ENCODE data around the gene CACNA2D3. TPM values are rescaled to one million over a fixed set of nuclear protein-coding genes. Genes with fewer than 3 reads are reported as not detected.

Gene CACNA2D3
- total and polyA plus RNA-seq, 2 donors from 2014 or later = 5.7 to 11.2 TPM

DNA sequence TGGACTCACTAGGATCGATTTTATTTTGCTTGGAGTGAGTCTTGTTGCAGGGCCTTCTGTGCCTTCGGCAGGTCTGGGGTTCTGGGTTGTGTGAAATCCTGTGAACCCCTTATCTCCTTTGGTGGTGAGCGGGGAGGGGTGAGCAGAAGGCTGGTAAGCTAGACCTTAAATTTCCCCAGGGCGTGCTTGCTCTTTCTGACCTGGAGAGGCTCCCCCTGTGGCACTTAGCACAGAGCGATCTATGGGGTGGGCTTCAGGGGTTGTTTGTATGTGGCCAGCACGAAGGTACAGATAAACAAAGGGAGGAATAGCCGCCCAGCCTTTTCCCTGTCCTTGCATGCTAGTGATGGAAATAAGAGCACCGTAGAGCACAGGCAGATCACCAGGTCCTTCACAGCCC lies 11.8 kb downstream of the CACNA2D3 start:
- H3K9ac ChIP-seq (ENCODE audit: low read length in 3 of 3) = no peak overlapping the region
- no peak overlapping the region for H3K27ac ChIP-seq (ENCODE audit: low read depth in 2 of 2, low read length in 2 of 2)
- no peaks in the 10 kb centered on the region for H3K9me3 ChIP-seq (ENCODE audit: control insufficient read depth in 2 of 3, insufficient read depth in 1 of 3, low read length in 3 of 3)
- H3K4me3 ChIP-seq (ENCODE audit: low read length in 3 of 3) = no peak overlapping the region
- no peak for DNase-seq
- H3K27me3 ChIP-seq (ENCODE audit: control insufficient read depth, insufficient read depth, low read length) = no peaks in the 10 kb centered on the region
- FAIRE-seq = no peak
- no peaks in the 10 kb centered on the region for H3K36me3 ChIP-seq (ENCODE audit: control insufficient read depth in 2 of 3, insufficient read depth in 3 of 3, low read length in 3 of 3)
- intact Hi-C loops (cut with DNase I) = no loop called here
- TF ChIP-seq, protein P1, sequence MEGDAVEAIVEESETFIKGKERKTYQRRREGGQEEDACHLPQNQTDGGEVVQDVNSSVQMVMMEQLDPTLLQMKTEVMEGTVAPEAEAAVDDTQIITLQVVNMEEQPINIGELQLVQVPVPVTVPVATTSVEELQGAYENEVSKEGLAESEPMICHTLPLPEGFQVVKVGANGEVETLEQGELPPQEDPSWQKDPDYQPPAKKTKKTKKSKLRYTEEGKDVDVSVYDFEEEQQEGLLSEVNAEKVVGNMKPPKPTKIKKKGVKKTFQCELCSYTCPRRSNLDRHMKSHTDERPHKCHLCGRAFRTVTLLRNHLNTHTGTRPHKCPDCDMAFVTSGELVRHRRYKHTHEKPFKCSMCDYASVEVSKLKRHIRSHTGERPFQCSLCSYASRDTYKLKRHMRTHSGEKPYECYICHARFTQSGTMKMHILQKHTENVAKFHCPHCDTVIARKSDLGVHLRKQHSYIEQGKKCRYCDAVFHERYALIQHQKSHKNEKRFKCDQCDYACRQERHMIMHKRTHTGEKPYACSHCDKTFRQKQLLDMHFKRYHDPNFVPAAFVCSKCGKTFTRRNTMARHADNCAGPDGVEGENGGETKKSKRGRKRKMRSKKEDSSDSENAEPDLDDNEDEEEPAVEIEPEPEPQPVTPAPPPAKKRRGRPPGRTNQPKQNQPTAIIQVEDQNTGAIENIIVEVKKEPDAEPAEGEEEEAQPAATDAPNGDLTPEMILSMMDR (IDR thresholded peaks at IDR 0.05; ENCODE audit: borderline replicate concordance, extremely low read depth, insufficient read depth) = no peak
- peaks cover 0 to 6% (median 0%) of the 10 kb centered on the region in 3 donors for H3K4me1 ChIP-seq (ENCODE audit: control insufficient read depth in 2 of 3, insufficient read depth in 2 of 3, low read depth in 1 of 3, low read length in 3 of 3)

DNA sequence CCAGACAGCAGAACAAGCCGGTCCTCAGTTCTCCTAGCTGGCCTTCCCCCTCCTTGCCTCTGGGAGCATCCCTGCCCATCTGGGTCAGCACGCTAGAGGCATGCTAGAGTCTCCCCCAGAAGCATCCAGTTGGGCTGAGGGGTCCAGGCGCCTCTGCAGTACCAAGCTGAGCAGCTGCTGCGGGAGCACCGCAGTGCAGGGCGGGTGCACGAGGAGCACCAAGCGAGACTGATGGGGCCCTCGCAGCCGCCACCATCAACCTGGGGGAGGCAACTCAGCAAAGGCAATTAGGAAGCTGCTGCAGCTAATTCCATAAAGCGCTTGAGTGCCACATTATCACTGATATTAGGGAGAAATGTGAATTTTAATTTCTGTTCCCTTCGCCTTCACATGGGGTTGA lies 12.4 kb downstream of the CACNA2D3 start:
- Histone ChIP-seq H3K4me3 (ENCODE audit: low read length in 3 of 3) (no peak overlapping the region), H3K9ac (ENCODE audit: low read length in 3 of 3) (no peak overlapping the region), H3K9me3 (ENCODE audit: control insufficient read depth in 2 of 3, insufficient read depth in 1 of 3, low read length in 3 of 3) (no peaks in the 10 kb centered on the region), H3K36me3 (ENCODE audit: control insufficient read depth in 2 of 3, insufficient read depth in 3 of 3, low read length in 3 of 3) (no peaks in the 10 kb centered on the region), H3K27ac (ENCODE audit: low read depth in 2 of 2, low read length in 2 of 2) (no peak overlapping the region), H3K4me1 (ENCODE audit: control insufficient read depth in 2 of 3, insufficient read depth in 2 of 3, low read depth in 1 of 3, low read length in 3 of 3) (peaks cover 0 to 5% (median 0%) of the 10 kb centered on the region in 3 donors), H3K27me3 (ENCODE audit: control insufficient read depth, insufficient read depth, low read length) (no peaks in the 10 kb centered on the region)
- intact Hi-C loops (cut with DNase I) = no loop called here
- TF ChIP-seq, protein P1 (IDR thresholded peaks at IDR 0.05; ENCODE audit: borderline replicate concordance, extremely low read depth, insufficient read depth) = no peak
- FAIRE-seq = no peak
- no peak for DNase-seq

DNA sequence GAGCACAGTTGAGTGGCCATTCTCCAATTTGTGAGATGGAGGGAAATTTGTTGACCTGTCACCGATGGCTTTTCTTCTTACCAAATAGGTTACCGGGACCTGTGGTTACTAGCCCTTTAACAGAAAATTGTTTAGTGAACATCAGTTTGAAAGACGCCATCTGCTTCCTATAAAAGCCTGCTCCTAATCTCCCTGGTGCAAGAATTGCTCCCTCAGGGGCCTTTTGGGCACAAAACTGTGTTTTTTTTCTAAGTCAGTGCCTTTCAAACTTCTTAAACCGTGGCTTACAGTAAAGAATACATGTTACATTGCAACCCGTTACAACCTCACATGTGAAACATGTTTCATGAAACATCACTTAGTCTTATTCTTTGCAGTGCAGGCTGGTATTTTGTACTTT lies 15.0 kb downstream of the CACNA2D3 start:
- no peaks in the 10 kb centered on the region for H3K36me3 ChIP-seq (ENCODE audit: control insufficient read depth in 2 of 3, insufficient read depth in 3 of 3, low read length in 3 of 3)
- FAIRE-seq (no peak), DNase-seq (no peak)
- intact Hi-C loops (cut with DNase I) = no loop called here
- H3K9ac ChIP-seq (ENCODE audit: low read length in 3 of 3) = no peak overlapping the region
- H3K4me1 ChIP-seq (ENCODE audit: control insufficient read depth in 2 of 3, insufficient read depth in 2 of 3, low read depth in 1 of 3, low read length in 3 of 3) = no peaks in the 10 kb centered on the region
- no peak overlapping the region for H3K4me3 ChIP-seq (ENCODE audit: low read length in 3 of 3)
- no peaks in the 10 kb centered on the region for H3K27me3 ChIP-seq (ENCODE audit: control insufficient read depth, insufficient read depth, low read length)
- H3K9me3 ChIP-seq (ENCODE audit: control insufficient read depth in 2 of 3, insufficient read depth in 1 of 3, low read length in 3 of 3) = no peaks in the 10 kb centered on the region
- H3K27ac ChIP-seq (ENCODE audit: low read depth in 2 of 2, low read length in 2 of 2) = no peak overlapping the region
- TF ChIP-seq, protein P1 (IDR thresholded peaks at IDR 0.05; ENCODE audit: borderline replicate concordance, extremely low read depth, insufficient read depth) = no peak

DNA sequence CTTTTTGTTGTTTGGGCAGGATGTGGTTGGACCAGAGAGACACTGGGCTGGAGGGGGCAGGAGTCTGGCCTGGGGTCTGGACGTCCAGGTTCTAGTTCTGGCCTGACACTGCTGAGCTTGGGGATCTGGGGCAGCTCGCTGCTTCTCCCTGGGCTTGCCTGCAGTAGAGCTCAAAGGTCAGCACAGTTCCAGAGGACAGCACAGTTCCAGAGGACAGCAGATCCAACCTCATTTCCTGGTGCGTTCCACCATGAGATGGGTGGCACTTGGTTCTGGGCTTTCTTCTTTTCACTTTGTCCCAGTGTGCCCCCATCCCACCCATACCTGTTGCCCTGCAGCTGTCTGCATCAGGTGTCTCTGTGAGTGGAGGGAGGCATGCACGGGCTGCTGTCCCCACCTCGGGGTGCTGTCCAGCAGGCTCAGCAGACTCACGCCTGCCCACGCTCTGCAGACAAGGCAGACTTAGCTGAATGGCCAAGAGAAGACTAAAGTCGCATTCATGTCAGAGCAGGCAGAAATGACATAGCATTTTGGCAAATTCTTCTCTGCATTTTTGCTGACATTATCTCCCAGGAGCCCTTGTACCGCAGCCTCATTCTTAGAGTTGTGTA lies 16.7 kb downstream of the CACNA2D3 start:
- Histone ChIP-seq H3K9me3 (ENCODE audit: control insufficient read depth in 2 of 3, insufficient read depth in 1 of 3, low read length in 3 of 3) (no peaks in the 10 kb centered on the region), H3K36me3 (ENCODE audit: control insufficient read depth in 2 of 3, insufficient read depth in 3 of 3, low read length in 3 of 3) (no peaks in the 10 kb centered on the region), H3K9ac (ENCODE audit: low read length in 3 of 3) (no peak overlapping the region), H3K4me1 (ENCODE audit: control insufficient read depth in 2 of 3, insufficient read depth in 2 of 3, low read depth in 1 of 3, low read length in 3 of 3) (no peaks in the 10 kb centered on the region), H3K4me3 (ENCODE audit: low read length in 3 of 3) (no peak overlapping the region), H3K27me3 (ENCODE audit: control insufficient read depth, insufficient read depth, low read length) (no peaks in the 10 kb centered on the region), H3K27ac (ENCODE audit: low read depth in 2 of 2, low read length in 2 of 2) (no peak overlapping the region)
- intact Hi-C loops (cut with DNase I) = no loop called here
- DNase-seq (no peak), FAIRE-seq (no peak)
- TF ChIP-seq, protein P1 (IDR thresholded peaks at IDR 0.05; ENCODE audit: borderline replicate concordance, extremely low read depth, insufficient read depth) = no peak

All from kidney (tissue), 14 donors.